ENCODE measurements around the gene MYO1G. TPM values are rescaled to one million over a fixed set of nuclear protein-coding genes. Genes with fewer than 3 reads are reported as not detected.

Gene MYO1G
- total and polyA plus RNA-seq, 10 of the 15 experiments (the other 5 are each of a cell fraction or from before 2014, with no cell fraction given): 1.8 to 232 (median 134) TPM

- ChIA-PET SMC1A (ENCODE audit: uncharacterized antibody, unreplicated experiment) (interaction anchor here (0.7 to 1.5 kb wide), 5 partner anchors 9 to 35 kb away, joined by 3 to 6 read pairs (median 4); no protein-coding TSS in a partner anchor), CTCF (interaction anchor here (1.0 to 2.7 kb wide), 2 partner anchors 15 to 33 kb away, joined by 3 to 15 read pairs; no protein-coding TSS in a partner anchor), RAD21 (ENCODE audit: unreplicated experiment) (interaction anchor here (1.1 to 1.7 kb wide), 3 partner anchors 11 to 147 kb away, joined by 3 to 7 read pairs (median 4); partner anchors contain the start of gene CCM2), POLR2A (interaction anchor here (0.6 to 16.1 kb wide), 3 partner anchors 8 to 129 kb away, joined by 4 to 280 read pairs (median 15); partner anchors contain the start of gene CCM2)
- Histone ChIP-seq H3K27me3 (replicated peaks in 1 of 2; ENCODE audit: control insufficient read depth in 2 of 2, insufficient read depth in 2 of 2, low read length in 1 of 2) (no peaks in the 10 kb centered on the region), H2AFZ (ENCODE audit: control insufficient read depth, low read depth, low read length) (no peak overlapping the region), H3K79me2 (ENCODE audit: control insufficient read depth, insufficient read depth, low read length) (peaks cover 36% of the 10 kb centered on the region), H3K9me3 (replicated peaks; ENCODE audit: control insufficient read depth, insufficient read depth, low read length) (no peaks in the 10 kb centered on the region), H4K20me1 (ENCODE audit: control insufficient read depth, insufficient read depth) (peaks cover 3% of the 10 kb centered on the region), H3K4me2 (ENCODE audit: control insufficient read depth, insufficient read depth) (no peak overlapping the region), H3K4me1 (ENCODE audit: control insufficient read depth, insufficient read depth, low read length) (peaks cover 10% of the 10 kb centered on the region), H3K36me3 (ENCODE audit: control insufficient read depth in 2 of 2, insufficient read depth in 2 of 2, low read length in 1 of 2) (peaks cover 11% of the 10 kb centered on the region in 2 experiments), H3K27ac (ENCODE audit: control insufficient read depth, insufficient read depth) (no peak overlapping the region), H3K4me3 (no peak overlapping the region), H3K9ac (ENCODE audit: control insufficient read depth, insufficient read depth, low read length) (no peak overlapping the region)
- TF ChIP-seq ZNF592 (IDR thresholded peaks at IDR 0.05) (no peak), USF1 (IDR thresholded peaks at IDR 0.05; ENCODE audit: borderline replicate concordance, extremely low read length, insufficient read depth, low read depth, low read length) (no peak), ATF7 (IDR thresholded peaks at IDR 0.05; ENCODE audit: low read depth) (no peak), HDAC2 (IDR thresholded peaks at IDR 0.05) (no peak), CEBPZ (IDR thresholded peaks at IDR 0.05; ENCODE audit: low read depth, low read length) (no peak), NR2C2 (IDR thresholded peaks at IDR 0.05; ENCODE audit: borderline replicate concordance, control insufficient read depth, insufficient read length, low read depth) (no peak), EP300 (IDR thresholded peaks at IDR 0.05; ENCODE audit: borderline replicate concordance in 1 of 2, control insufficient read depth in 1 of 2, low read depth in 2 of 2, low read length in 2 of 2) (no peak)
- FAIRE-seq (no peak), DNase-seq (ENCODE audit: low read depth, low spot score) (no peak), ATAC-seq (no peak)
- in situ Hi-C loops (cut with MboI) (no loop called here), intact Hi-C loops (cut with micrococcal nuclease; ENCODE audit: unreplicated experiment) (no loop called here)
- no TSS peak for BruUV-seq (replicated peaks)
- WGBS (ENCODE audit: insufficient coverage, insufficient replicate concordance, low lambda C conversion rate, missing lambda C conversion rate): 86% methylated on average over 4 of the region's 4 CpGs
These were observed 9.9 kb upstream of the MYO1G start for GRCh38 chr7:44988701-44989100.

All from GM12878 (cell line).